Neural cell (in vitro differentiated cells): ENCODE measurements around the gene TXLNG. TPM values are rescaled to one million over a fixed set of nuclear protein-coding genes. Genes with fewer than 3 reads are reported as not detected.

Experiments used
- H2AFZ ChIP-seq: fragments of 200-600, 300-800 bp; sonication (generic), shearing (Covaris generic); 2 replicates; pipeline ENCODE4 v1.6.0; 2014; ENCODE audit warnings: low read depth, mild to moderate bottlenecking, antibody characterized with exemption, low read length, moderate library complexity
- H3F3A ChIP-seq: fragments of 200-600 bp; shearing (Covaris generic); 2 replicates; pipeline ENCODE4 v1.6.1; 2016; ENCODE audit warnings: mild to moderate bottlenecking, moderate library complexity, mixed read lengths, antibody characterized with exemption, low read length; ENCODE audit not compliant: insufficient read depth, poor library complexity, severe bottlenecking
- H3K27ac ChIP-seq: fragments of 200-600, 300-800 bp; sonication (generic), shearing (Covaris generic); 2 replicates; pipeline ENCODE4 v1.5.1; 2014; ENCODE audit warnings: mild to moderate bottlenecking, low read length, moderate library complexity
- H3K27me3 ChIP-seq: fragments of 300-800, 200-600 bp; sonication (generic), shearing (Covaris generic); 2 replicates; pipeline ENCODE4 v1.6.0; 2014; ENCODE audit warnings: mild to moderate bottlenecking, low read depth, low read length, moderate library complexity; ENCODE audit not compliant: insufficient read depth
- H3K36me3 ChIP-seq: fragments of 300-800, 200-600 bp; sonication (generic), shearing (Covaris generic); 2 replicates; pipeline ENCODE4 v1.5.1; 2014; ENCODE audit warnings: mild to moderate bottlenecking, antibody characterized with exemption, low read length, moderate library complexity; ENCODE audit not compliant: insufficient read depth
- H3K4me2 ChIP-seq: fragments of 300-800, 200-600 bp; sonication (generic), shearing (Covaris generic); 2 replicates; pipeline ENCODE4 v1.6.0; 2014; ENCODE audit warnings: mild to moderate bottlenecking, low read length
- H3K4me3 ChIP-seq: fragments of 300-800, 200-600 bp; sonication (generic), shearing (Covaris generic); 2 replicates; pipeline ENCODE4 v1.5.1; 2014; ENCODE audit warnings: mild to moderate bottlenecking, low read length, moderate library complexity
- H3K79me2 ChIP-seq: fragments of 200-600 bp; shearing (Covaris generic); replicated peaks from 2 replicates; pipeline ENCODE4 v1.6.0; 2014; ENCODE audit warnings: mild to moderate bottlenecking, low read length, moderate library complexity; ENCODE audit not compliant: insufficient read depth
- H3K9ac ChIP-seq: fragments of 300-800, 200-600 bp; sonication (generic), shearing (Covaris generic); 2 replicates; pipeline ENCODE4 v1.6.1; 2016; ENCODE audit warnings: mild to moderate bottlenecking, low read length, mixed read lengths
- H3K9me2 ChIP-seq: fragments of 200-600 bp; shearing (Covaris generic); 2 replicates; pipeline ENCODE4 v1.6.1; 2016; ENCODE audit warnings: mild to moderate bottlenecking, low read length, mixed read lengths; ENCODE audit not compliant: insufficient read depth
- H3K9me3 ChIP-seq: fragments of 200-600, 300-800 bp; sonication (generic), shearing (Covaris generic); 2 replicates; pipeline ENCODE4 v1.6.1; 2016; ENCODE audit warnings: mild to moderate bottlenecking, mixed run types, low read length, moderate library complexity, mixed read lengths
- H4K20me1 ChIP-seq: fragments of 200-600 bp; shearing (Covaris generic); 2 replicates; pipeline ENCODE4 v1.6.1; 2016; ENCODE audit warnings: mild to moderate bottlenecking, mixed run types; ENCODE audit not compliant: insufficient read depth
- EP300 ChIP-seq: fragments of 450-650 bp; conservative IDR thresholded peaks from 2 replicates; pipeline ENCODE4 v1.6.1; 2014; ENCODE audit warnings: antibody characterized with exemption, mild to moderate bottlenecking, moderate library complexity; ENCODE audit not compliant: poor library complexity, severe bottlenecking
- EZH2 ChIP-seq: fragments of 200-600, 300-800 bp; shearing (Covaris generic), sonication (generic); IDR thresholded peaks from 2 replicates; pipeline ENCODE4 v1.6.1; 2014; ENCODE audit warnings: antibody characterized with exemption, low read length, borderline replicate concordance, mild to moderate bottlenecking; ENCODE audit not compliant: insufficient read depth, poor library complexity, severe bottlenecking
- MXI1 ChIP-seq: fragments of 450-650 bp; conservative IDR thresholded peaks from 2 replicates; pipeline ENCODE4 v1.6.1; 2014; ENCODE audit warnings: antibody characterized with exemption, mild to moderate bottlenecking; ENCODE audit not compliant: poor library complexity, severe bottlenecking
- POLR2AphosphoS5 ChIP-seq: IDR thresholded peaks from 2 replicates; pipeline ENCODE4 v1.6.1; 2012
- RAD21 ChIP-seq: fragments of 450-650 bp; conservative IDR thresholded peaks from 2 replicates; pipeline ENCODE4 v1.6.1; 2014; ENCODE audit warnings: antibody characterized with exemption, mild to moderate bottlenecking, moderate library complexity
- SMC3 ChIP-seq: fragments of 450-650 bp; conservative IDR thresholded peaks from 2 replicates; pipeline ENCODE4 v1.6.1; 2014; ENCODE audit warnings: antibody characterized with exemption, mild to moderate bottlenecking, moderate library complexity; ENCODE audit not compliant: poor library complexity
- TAF1 ChIP-seq: IDR thresholded peaks from 2 replicates; pipeline ENCODE4 v1.6.1; 2012; ENCODE audit warnings: low read depth
- polyA plus RNA-seq: library from polyadenylated mRNA; depleted of rRNA; stranded (reverse); fragments of >200 nt; gene quantifications from 2 replicates; pipeline ENCODE4 v1.2.3, GENCODE V29; 2014
- TF ChIP-seq, protein P1 (sequence below): fragments of 450-650 bp; IDR thresholded peaks from 2 replicates; pipeline ENCODE4 v1.5.1; 2014; ENCODE audit warnings: antibody characterized with exemption, mild to moderate bottlenecking, moderate library complexity; ENCODE audit not compliant: poor library complexity, severe bottlenecking
- TF ChIP-seq, protein P2 (sequence below): IDR thresholded peaks from 2 replicates; pipeline ENCODE4 v1.6.1; 2012; ENCODE audit warnings: borderline replicate concordance

The TXLNG gene
- polyA plus RNA-seq, 1 donor from 2014 or later: 24.2 TPM

DNA sequence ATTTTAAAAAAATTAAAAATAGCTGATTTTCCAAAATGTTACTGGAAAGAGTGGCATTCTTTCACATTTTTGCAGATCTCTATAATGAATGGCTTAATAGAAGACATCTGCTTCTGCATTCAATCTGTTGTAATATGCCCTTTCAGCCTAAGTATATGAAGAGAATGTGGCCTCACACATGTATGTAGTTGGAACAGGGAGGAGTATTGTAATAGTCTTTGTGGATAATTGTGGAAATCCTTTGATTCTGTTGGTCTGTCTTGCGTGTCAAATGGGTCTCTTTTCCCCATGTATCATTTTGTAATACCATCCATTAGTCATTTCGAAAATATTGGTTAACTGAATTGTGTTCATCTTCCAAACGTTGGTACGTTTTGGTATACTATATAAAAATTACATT is 11.6 kb downstream of the TXLNG start:
- no peaks in the 10 kb centered on the region for H4K20me1 ChIP-seq
- no peaks in the 10 kb centered on the region for H3K9me2 ChIP-seq
- H3K79me2 ChIP-seq: no peaks in the 10 kb centered on the region
- no peak overlapping the region for H3K27ac ChIP-seq
- no peaks in the 10 kb centered on the region for H3K36me3 ChIP-seq
- no peaks in the 10 kb centered on the region for H3K27me3 ChIP-seq
- no peaks in the 10 kb centered on the region for H3K9me3 ChIP-seq
- no peak overlapping the region for H2AFZ ChIP-seq
- TF ChIP-seq RAD21 (no peak), SMC3 (no peak), POLR2AphosphoS5 (no peak), EZH2 (no peak), EP300 (no peak), MXI1 (no peak), TAF1 (no peak)
- TF ChIP-seq, protein P1, sequence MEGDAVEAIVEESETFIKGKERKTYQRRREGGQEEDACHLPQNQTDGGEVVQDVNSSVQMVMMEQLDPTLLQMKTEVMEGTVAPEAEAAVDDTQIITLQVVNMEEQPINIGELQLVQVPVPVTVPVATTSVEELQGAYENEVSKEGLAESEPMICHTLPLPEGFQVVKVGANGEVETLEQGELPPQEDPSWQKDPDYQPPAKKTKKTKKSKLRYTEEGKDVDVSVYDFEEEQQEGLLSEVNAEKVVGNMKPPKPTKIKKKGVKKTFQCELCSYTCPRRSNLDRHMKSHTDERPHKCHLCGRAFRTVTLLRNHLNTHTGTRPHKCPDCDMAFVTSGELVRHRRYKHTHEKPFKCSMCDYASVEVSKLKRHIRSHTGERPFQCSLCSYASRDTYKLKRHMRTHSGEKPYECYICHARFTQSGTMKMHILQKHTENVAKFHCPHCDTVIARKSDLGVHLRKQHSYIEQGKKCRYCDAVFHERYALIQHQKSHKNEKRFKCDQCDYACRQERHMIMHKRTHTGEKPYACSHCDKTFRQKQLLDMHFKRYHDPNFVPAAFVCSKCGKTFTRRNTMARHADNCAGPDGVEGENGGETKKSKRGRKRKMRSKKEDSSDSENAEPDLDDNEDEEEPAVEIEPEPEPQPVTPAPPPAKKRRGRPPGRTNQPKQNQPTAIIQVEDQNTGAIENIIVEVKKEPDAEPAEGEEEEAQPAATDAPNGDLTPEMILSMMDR: no peak
- TF ChIP-seq, protein P2, sequence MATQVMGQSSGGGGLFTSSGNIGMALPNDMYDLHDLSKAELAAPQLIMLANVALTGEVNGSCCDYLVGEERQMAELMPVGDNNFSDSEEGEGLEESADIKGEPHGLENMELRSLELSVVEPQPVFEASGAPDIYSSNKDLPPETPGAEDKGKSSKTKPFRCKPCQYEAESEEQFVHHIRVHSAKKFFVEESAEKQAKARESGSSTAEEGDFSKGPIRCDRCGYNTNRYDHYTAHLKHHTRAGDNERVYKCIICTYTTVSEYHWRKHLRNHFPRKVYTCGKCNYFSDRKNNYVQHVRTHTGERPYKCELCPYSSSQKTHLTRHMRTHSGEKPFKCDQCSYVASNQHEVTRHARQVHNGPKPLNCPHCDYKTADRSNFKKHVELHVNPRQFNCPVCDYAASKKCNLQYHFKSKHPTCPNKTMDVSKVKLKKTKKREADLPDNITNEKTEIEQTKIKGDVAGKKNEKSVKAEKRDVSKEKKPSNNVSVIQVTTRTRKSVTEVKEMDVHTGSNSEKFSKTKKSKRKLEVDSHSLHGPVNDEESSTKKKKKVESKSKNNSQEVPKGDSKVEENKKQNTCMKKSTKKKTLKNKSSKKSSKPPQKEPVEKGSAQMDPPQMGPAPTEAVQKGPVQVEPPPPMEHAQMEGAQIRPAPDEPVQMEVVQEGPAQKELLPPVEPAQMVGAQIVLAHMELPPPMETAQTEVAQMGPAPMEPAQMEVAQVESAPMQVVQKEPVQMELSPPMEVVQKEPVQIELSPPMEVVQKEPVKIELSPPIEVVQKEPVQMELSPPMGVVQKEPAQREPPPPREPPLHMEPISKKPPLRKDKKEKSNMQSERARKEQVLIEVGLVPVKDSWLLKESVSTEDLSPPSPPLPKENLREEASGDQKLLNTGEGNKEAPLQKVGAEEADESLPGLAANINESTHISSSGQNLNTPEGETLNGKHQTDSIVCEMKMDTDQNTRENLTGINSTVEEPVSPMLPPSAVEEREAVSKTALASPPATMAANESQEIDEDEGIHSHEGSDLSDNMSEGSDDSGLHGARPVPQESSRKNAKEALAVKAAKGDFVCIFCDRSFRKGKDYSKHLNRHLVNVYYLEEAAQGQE: no peak
- H3K4me2 ChIP-seq: no peak overlapping the region
- H3K9ac ChIP-seq: no peak overlapping the region
- H3F3A ChIP-seq: no peaks in the 10 kb centered on the region
- no peak overlapping the region for H3K4me3 ChIP-seq

DNA sequence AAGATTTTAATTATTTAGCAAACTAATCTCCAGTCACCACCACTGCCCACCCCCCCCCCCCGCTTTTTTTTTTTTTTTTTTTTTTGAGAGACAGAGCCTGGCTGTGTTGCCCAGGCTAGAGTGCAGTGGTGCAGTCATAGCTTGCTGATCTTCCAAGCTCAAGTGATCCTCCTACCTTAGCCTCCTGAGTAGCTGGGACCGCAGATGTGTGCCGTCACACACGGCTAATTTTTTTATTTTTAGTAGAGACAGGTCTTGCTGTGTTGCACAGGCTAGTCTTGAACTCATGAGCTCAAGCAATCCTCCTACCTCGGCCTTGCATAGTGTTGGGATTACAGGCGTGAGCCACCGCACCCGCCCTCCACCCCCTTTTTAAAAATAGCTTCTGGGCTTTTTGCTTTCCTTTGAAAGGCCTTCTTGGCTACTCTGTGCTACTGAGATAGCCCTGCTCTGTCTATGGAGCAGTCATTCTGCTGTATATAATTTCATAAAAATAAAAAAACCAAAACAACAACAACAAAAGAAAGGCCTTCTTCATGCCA is 18.7 kb downstream of the TXLNG start:
- no peaks in the 10 kb centered on the region for H3K79me2 ChIP-seq

More for the DNA sequence above, 18.7 kb downstream of the TXLNG start:
- Histone ChIP-seq H3K27ac (no peak overlapping the region), H3K27me3 (no peaks in the 10 kb centered on the region), H3K9ac (no peak overlapping the region), H3K9me3 (no peaks in the 10 kb centered on the region), H3K9me2 (no peaks in the 10 kb centered on the region), H3K4me2 (no peak overlapping the region), H3F3A (no peaks in the 10 kb centered on the region), H3K36me3 (no peaks in the 10 kb centered on the region), H3K4me3 (no peak overlapping the region), H2AFZ (no peak overlapping the region), H4K20me1 (no peaks in the 10 kb centered on the region)
- TF ChIP-seq EP300 (no peak), SMC3 (no peak), MXI1 (no peak), TAF1 (no peak), EZH2 (no peak), POLR2AphosphoS5 (no peak), RAD21 (no peak)
- TF ChIP-seq, protein P2: no peak
- TF ChIP-seq, protein P1: no peak
